T-helper 1 cell treated with Interleukin-12 subunit alpha and Interleukin-12 subunit beta and Interleukin-4 antibody, amounts not matched to agents 30 μg/mL and 1 μg/mL, for 36 hours (primary cell): ENCODE results near the gene OR11A1.

Source experiments
- H3K27ac Mint-ChIP-seq: one replicate; pipeline ENCODE4 v1.8.0; 2021; ENCODE audit warnings: mild to moderate bottlenecking, mixed read lengths
- H3K27me3 Mint-ChIP-seq: one replicate; pipeline ENCODE4 v1.8.0; 2021; ENCODE audit warnings: low read depth, mixed read lengths
- H3K36me3 Mint-ChIP-seq: one replicate; pipeline ENCODE4 v1.8.0; 2021; ENCODE audit warnings: low read depth, mixed read lengths
- H3K4me1 Mint-ChIP-seq: one replicate; pipeline ENCODE4 v1.8.0; 2021; ENCODE audit warnings: low read depth, mixed read lengths
- H3K4me3 Mint-ChIP-seq: one replicate; pipeline ENCODE4 v1.8.0; 2021; ENCODE audit warnings: mild to moderate bottlenecking, moderate library complexity, mixed read lengths
- H3K9me3 Mint-ChIP-seq: one replicate; pipeline ENCODE4 v1.8.0; 2021; ENCODE audit warnings: mixed read lengths

OR11A1 gene

DNA sequence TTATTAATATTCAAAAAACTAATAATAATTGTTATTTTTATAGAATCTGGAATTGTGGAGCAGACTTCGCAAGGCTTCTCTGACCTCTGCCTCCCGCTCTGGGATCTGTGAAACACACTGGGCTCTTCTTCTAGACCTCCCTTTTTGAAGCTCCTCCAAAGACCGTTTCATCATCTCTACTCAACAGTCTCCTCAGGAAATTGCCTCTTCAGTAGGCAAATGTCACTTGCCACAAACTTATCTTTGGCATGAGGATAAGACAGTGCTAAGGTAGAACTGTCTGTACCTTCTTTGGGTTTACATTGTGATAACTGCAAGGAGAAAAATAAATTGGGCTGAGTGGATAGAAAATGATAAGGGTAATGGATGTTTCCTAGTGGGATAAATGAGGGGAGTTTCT is 33.2 kb upstream of the OR11A1 start:
- Mint-ChIP-seq H3K4me1 (no peaks in the 10 kb centered on the region), H3K4me3 (no peak overlapping the region), H3K9me3 (no peaks in the 10 kb centered on the region), H3K36me3 (no peaks in the 10 kb centered on the region), H3K27ac (no peak overlapping the region), H3K27me3 (peaks cover 4% of the 10 kb centered on the region)

DNA sequence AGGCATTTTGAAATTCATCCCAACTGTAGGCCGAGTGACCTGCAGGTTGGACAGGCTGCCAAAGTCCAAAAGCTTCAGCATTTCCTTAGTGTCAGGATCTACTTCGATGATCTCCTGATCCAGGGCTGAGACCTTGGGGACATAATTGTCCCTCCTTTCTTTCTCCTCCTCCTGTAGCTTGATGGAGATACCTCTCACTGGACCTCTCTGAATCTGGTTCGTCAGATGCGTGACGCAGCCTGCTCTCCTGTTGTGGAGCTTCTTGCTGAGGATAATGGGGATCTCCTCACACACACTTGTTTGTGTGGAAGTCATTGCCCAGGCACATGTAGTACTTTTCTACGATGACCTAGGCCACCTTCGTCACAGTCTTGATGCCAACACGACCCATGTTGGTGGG is 32.4 kb upstream of the OR11A1 start:
- no peak overlapping the region for H3K4me3 Mint-ChIP-seq
- no peaks in the 10 kb centered on the region for H3K4me1 Mint-ChIP-seq
- no peaks in the 10 kb centered on the region for H3K9me3 Mint-ChIP-seq
- peaks cover 4% of the 10 kb centered on the region for H3K27me3 Mint-ChIP-seq
- H3K27ac Mint-ChIP-seq: no peak overlapping the region
- H3K36me3 Mint-ChIP-seq: no peaks in the 10 kb centered on the region

DNA sequence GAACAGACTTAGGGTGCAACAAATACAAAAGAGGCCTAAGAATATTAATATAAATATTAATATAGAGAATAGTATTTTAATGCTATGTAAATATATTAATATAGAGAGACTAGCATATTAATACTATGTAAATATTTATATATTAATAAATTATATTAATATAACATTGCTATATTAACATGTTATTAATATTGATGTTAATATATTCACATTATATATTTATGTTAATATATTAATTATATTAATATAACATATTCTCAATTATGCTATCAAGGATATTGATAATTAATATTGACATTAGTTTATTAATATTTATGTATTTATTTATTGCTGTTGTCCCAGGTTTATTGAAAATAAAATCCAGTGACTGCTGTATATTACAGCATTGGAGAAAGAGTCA is 32.0 kb upstream of the OR11A1 start:
- Mint-ChIP-seq H3K36me3 (no peaks in the 10 kb centered on the region), H3K4me3 (no peak overlapping the region), H3K27me3 (peaks cover 4% of the 10 kb centered on the region), H3K27ac (no peak overlapping the region), H3K9me3 (no peaks in the 10 kb centered on the region), H3K4me1 (no peaks in the 10 kb centered on the region)

GRCh38 chr6:29487660-29488059 is 30.8 kb upstream of the OR11A1 start, which contains the start of gene MAS1L:
Gene MAS1L, minus strand, starts transcription at chr6:29487956. Its CDS starts 54 bp downstream, at chr6:29487902.
- Mint-ChIP-seq H3K27me3 (peaks cover 6% of the 10 kb centered on the region), H3K27ac (no peak within 1 kb of the TSS), H3K4me1 (no peaks in the 10 kb centered on the region), H3K36me3 (no peaks in the 10 kb centered on the region), H3K9me3 (no peaks in the 10 kb centered on the region), H3K4me3 (no peak within 1 kb of the TSS)

DNA sequence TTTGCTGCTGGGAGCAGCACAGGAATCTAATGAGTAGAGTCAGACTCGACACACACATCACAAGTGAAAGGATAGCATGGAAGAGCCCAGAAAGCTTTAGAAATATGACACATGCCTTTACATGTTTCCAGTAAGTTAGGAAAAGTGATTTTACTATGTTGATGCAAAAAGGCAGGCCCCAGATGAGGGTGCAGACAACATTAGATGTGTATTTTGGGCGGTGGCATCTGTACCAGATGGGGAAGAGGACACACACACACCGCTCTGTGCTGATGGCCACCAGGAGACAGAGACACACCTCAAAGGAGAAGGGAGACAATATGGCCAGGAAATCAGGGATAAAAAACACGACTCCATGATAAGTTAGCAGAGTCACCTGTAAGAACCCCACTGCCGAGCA is 30.3 kb upstream of the OR11A1 start:
- H3K27me3 Mint-ChIP-seq: peaks cover 11% of the 10 kb centered on the region
- H3K9me3 Mint-ChIP-seq: no peaks in the 10 kb centered on the region
- no peak overlapping the region for H3K27ac Mint-ChIP-seq
- H3K36me3 Mint-ChIP-seq: no peaks in the 10 kb centered on the region
- no peak overlapping the region for H3K4me3 Mint-ChIP-seq
- H3K4me1 Mint-ChIP-seq: no peaks in the 10 kb centered on the region

- Mint-ChIP-seq H3K4me3 (no peak overlapping the region), H3K4me1 (no peaks in the 10 kb centered on the region), H3K27ac (no peak overlapping the region), H3K27me3 (peaks cover 15% of the 10 kb centered on the region), H3K9me3 (no peaks in the 10 kb centered on the region), H3K36me3 (no peaks in the 10 kb centered on the region)
Measured at GRCh38 chr6:29486577-29486976, 29.7 kb upstream of the OR11A1 start.

GRCh38 chr6:29483735-29484134 is 26.9 kb upstream of the OR11A1 start:
- H3K4me3 Mint-ChIP-seq: no peak overlapping the region
- H3K9me3 Mint-ChIP-seq: no peaks in the 10 kb centered on the region
- H3K36me3 Mint-ChIP-seq: no peaks in the 10 kb centered on the region
- peaks cover 19% of the 10 kb centered on the region for H3K27me3 Mint-ChIP-seq
- no peak overlapping the region for H3K27ac Mint-ChIP-seq
- H3K4me1 Mint-ChIP-seq: no peaks in the 10 kb centered on the region

GRCh38 chr6:29483186-29483585 is 26.3 kb upstream of the OR11A1 start:
- Mint-ChIP-seq H3K36me3 (no peaks in the 10 kb centered on the region), H3K9me3 (no peaks in the 10 kb centered on the region), H3K4me3 (no peak overlapping the region), H3K27me3 (peaks cover 19% of the 10 kb centered on the region), H3K4me1 (no peaks in the 10 kb centered on the region), H3K27ac (no peak overlapping the region)

DNA sequence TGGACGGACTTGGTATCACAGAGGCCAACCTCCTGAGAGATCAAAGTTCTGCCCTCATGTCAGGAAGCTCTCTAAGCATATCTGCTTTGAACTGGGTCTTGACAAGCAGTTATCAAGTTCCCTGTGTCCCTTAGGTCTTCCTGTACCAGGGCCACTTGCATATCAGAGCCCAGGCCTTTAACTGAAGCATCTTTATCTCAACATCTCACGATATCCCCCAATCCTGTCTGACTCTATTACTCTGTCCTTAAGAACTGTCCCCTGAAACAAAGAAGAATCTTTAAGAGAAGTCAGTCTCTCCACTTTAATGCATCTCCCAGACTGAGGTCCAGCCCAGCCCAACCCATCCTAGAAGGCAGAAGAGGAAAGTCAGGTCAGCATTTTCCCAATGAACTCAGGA is 22.7 kb upstream of the OR11A1 start:
- Mint-ChIP-seq H3K4me3 (no peak overlapping the region), H3K27ac (no peak overlapping the region), H3K36me3 (no peaks in the 10 kb centered on the region), H3K27me3 (peaks cover 15% of the 10 kb centered on the region), H3K4me1 (no peaks in the 10 kb centered on the region), H3K9me3 (no peaks in the 10 kb centered on the region)

- Mint-ChIP-seq H3K36me3 (no peaks in the 10 kb centered on the region), H3K4me3 (no peak overlapping the region), H3K4me1 (no peaks in the 10 kb centered on the region)
Measured at GRCh38 chr6:29478740-29479139, 21.9 kb upstream of the OR11A1 start.

DNA sequence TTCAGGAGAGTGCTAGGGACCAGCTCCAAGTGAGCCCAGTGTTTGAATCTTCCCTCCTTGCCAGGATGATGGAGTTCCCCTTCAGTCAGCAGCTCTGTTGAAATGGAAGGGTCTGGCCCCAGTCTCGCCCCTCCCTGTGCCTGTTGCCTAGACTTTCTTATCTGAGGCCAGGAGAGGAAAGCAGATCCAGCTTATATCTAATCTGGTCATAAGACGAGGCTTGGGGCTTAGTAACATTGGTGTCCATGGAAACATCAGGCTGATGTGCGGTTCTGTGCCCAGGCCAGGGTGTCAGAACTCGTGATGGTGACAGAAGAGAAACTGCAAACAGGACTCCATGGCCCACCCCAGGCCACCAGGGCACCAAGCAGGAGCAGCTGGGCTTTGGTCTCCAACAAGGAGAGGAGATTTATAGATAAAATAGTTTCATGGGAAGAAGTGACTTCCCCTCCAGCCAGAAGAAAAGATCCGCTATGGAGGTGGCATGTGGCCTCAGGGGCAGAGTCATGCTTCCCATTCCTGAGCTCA is 21.1 kb upstream of the OR11A1 start:
- H3K4me1 Mint-ChIP-seq: no peaks in the 10 kb centered on the region
- no peaks in the 10 kb centered on the region for H3K36me3 Mint-ChIP-seq
- peaks cover 15% of the 10 kb centered on the region for H3K27me3 Mint-ChIP-seq
- no peak overlapping the region for H3K4me3 Mint-ChIP-seq
- no peaks in the 10 kb centered on the region for H3K9me3 Mint-ChIP-seq
- H3K27ac Mint-ChIP-seq: no peak overlapping the region

More at GRCh38 chr6:29478740-29479139, 21.9 kb upstream of the OR11A1 start:
- H3K9me3 Mint-ChIP-seq: no peaks in the 10 kb centered on the region
- peaks cover 15% of the 10 kb centered on the region for H3K27me3 Mint-ChIP-seq
- no peak overlapping the region for H3K27ac Mint-ChIP-seq

- Mint-ChIP-seq H3K9me3 (no peaks in the 10 kb centered on the region), H3K4me1 (no peaks in the 10 kb centered on the region), H3K27ac (no peak overlapping the region), H3K4me3 (no peak overlapping the region), H3K36me3 (no peaks in the 10 kb centered on the region), H3K27me3 (peaks cover 7% of the 10 kb centered on the region)
Measured at GRCh38 chr6:29474996-29475395, 18.1 kb upstream of the OR11A1 start.

- Mint-ChIP-seq H3K27ac (no peak overlapping the region), H3K27me3 (peaks cover 9% of the 10 kb centered on the region), H3K4me1 (no peaks in the 10 kb centered on the region), H3K4me3 (no peak overlapping the region), H3K36me3 (no peaks in the 10 kb centered on the region), H3K9me3 (no peaks in the 10 kb centered on the region)
Measured at GRCh38 chr6:29466241-29466640, 9.4 kb upstream of the OR11A1 start.

DNA sequence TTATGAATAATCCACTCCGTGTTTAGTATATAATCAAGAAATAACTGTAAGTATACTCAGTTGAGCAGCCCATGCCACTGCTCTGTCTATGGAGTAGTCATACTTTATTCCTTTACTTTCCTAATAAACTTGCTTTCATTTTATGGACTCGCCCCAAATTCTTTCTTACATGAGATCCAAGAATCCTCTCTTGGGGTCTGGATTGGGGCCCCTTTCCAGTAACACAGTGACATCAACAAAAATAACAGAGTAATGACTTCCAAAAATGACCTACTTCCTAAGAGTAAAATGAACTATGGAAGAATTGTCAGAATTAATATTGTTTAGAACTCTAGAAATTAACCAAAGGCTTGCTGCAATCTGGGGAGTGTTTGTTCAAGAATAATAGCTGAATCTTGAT is 8.9 kb upstream of the OR11A1 start:
- no peak overlapping the region for H3K4me3 Mint-ChIP-seq
- no peak overlapping the region for H3K27ac Mint-ChIP-seq
- H3K27me3 Mint-ChIP-seq: peaks cover 9% of the 10 kb centered on the region
- H3K4me1 Mint-ChIP-seq: no peaks in the 10 kb centered on the region
- H3K9me3 Mint-ChIP-seq: no peaks in the 10 kb centered on the region
- H3K36me3 Mint-ChIP-seq: no peaks in the 10 kb centered on the region

DNA sequence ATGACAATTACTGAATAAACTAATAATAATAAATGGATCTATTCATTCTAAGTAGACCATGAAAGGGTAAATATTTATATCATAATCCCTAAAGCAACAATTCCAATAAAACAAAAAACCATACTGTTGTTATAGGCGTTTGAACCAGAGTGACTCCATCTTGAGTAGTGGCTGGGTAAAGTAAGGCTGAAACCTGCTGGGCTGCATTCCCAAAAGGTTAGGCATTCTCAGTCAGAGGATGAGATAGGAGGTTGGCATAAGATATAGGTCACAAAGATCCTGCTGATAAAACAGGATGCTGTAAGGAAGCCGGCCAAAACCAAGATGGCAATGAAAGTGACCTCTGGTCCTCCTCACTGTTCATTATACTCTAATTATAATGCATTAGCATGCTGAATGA is 8.4 kb upstream of the OR11A1 start:
- H3K4me3 Mint-ChIP-seq: no peak overlapping the region
- no peaks in the 10 kb centered on the region for H3K36me3 Mint-ChIP-seq
- no peaks in the 10 kb centered on the region for H3K9me3 Mint-ChIP-seq
- no peaks in the 10 kb centered on the region for H3K4me1 Mint-ChIP-seq
- H3K27me3 Mint-ChIP-seq: peaks cover 6% of the 10 kb centered on the region
- no peak overlapping the region for H3K27ac Mint-ChIP-seq

- H3K36me3 Mint-ChIP-seq: no peaks in the 10 kb centered on the region
- H3K4me1 Mint-ChIP-seq: no peaks in the 10 kb centered on the region
- no peak overlapping the region for H3K27ac Mint-ChIP-seq
- H3K4me3 Mint-ChIP-seq: no peak overlapping the region
- peaks cover 15% of the 10 kb centered on the region for H3K27me3 Mint-ChIP-seq
- H3K9me3 Mint-ChIP-seq: no peaks in the 10 kb centered on the region
Measured at GRCh38 chr6:29462022-29462421, 5.2 kb upstream of the OR11A1 start.
